VCaP (cell line): Measurements from ENCODE around the gene GLS.
A peak's percentile ranks its signal among the peaks of the same experiment; 100 is the strongest.

Experiments used
- H3K27ac ChIP-seq: fragments of 450-650 bp; 2 replicates; pipeline ENCODE4 v1.5.1; 2017
- TF ChIP-seq, protein P1 (sequence below): fragments of 450-650 bp; conservative IDR thresholded peaks from 2 replicates; pipeline ENCODE4 v1.5.1; 2017; ENCODE audit warnings: mild to moderate bottlenecking, moderate library complexity

GLS gene

GRCh38 chr2:190940454-190940853 is 59.8 kb downstream of the GLS start:
- H3K27ac ChIP-seq: no peak overlapping the region
- TF ChIP-seq, protein P1, sequence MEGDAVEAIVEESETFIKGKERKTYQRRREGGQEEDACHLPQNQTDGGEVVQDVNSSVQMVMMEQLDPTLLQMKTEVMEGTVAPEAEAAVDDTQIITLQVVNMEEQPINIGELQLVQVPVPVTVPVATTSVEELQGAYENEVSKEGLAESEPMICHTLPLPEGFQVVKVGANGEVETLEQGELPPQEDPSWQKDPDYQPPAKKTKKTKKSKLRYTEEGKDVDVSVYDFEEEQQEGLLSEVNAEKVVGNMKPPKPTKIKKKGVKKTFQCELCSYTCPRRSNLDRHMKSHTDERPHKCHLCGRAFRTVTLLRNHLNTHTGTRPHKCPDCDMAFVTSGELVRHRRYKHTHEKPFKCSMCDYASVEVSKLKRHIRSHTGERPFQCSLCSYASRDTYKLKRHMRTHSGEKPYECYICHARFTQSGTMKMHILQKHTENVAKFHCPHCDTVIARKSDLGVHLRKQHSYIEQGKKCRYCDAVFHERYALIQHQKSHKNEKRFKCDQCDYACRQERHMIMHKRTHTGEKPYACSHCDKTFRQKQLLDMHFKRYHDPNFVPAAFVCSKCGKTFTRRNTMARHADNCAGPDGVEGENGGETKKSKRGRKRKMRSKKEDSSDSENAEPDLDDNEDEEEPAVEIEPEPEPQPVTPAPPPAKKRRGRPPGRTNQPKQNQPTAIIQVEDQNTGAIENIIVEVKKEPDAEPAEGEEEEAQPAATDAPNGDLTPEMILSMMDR: no peak

DNA sequence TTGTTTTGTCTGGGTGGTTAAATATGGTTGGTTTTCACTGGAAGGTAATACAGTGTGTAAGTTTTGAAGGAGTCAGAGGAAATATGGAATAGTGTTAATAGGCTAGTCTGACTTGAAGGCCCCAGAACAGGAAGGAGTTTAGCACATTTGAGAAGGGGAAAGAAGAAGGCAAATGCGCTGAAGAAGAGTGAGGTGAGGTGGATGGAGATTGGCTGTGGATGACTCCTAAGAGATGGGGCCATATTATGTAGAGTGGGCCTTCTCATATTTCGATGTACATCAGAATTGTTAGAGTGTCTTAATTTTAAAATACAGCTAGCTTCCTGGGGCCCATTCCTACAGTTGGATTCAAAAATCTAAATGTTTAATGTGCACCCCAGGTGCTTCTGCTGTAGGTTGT is 61.0 kb downstream of the GLS start:
- H3K27ac ChIP-seq: no peak overlapping the region

DNA sequence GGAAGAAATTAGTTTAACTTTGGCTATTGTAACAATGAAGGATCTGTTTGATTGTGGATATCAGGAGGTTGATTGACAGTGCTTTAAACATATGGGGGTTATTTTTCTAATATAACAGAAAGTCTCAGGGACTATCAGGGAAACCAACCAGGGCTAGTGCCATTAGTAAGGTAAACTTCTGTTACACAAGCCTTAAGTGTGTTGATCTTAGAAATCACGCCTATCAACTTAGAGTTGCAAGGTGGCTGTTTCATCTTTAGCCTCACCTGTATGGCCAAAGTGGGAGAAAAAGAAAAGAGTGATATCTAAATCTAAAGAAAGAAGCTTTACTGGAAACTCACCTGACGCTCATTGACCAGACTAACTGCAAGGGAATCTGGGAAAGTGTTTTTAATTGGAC is 62.1 kb downstream of the GLS start:
- TF ChIP-seq, protein P1: no peak
- no peak overlapping the region for H3K27ac ChIP-seq

More for the DNA sequence above, 61.0 kb downstream of the GLS start:
- TF ChIP-seq, protein P1: no peak

DNA sequence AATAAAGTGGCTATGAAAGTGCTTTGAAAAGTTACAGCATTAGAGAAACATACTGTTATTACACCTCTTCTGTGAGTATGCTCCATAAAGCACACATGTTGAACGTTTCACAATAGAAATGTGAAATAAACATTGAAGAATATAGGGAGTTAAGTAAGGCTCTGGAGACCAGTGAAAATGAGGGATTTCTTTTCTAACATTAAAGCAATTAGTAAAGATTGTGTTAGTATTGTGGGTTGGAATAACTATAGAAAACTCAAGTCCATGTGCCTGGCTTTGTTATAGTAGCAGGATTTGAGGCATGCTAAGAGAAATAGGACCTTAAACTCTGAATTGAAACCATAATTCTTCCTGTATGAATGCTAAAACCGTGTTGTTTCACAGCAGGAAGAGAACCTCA is 63.1 kb downstream of the GLS start:
- TF ChIP-seq, protein P1: no peak
- no peak overlapping the region for H3K27ac ChIP-seq

GRCh38 chr2:190947141-190947540 is 66.5 kb downstream of the GLS start:
- peak overlapping the region; percentile 53 for H3K27ac ChIP-seq
- TF ChIP-seq, protein P1: no peak

GRCh38 chr2:190947711-190948251 is 67.2 kb downstream of the GLS start:
- TF ChIP-seq, protein P1: no peak
- H3K27ac ChIP-seq: peak overlapping the region; percentile 53

DNA sequence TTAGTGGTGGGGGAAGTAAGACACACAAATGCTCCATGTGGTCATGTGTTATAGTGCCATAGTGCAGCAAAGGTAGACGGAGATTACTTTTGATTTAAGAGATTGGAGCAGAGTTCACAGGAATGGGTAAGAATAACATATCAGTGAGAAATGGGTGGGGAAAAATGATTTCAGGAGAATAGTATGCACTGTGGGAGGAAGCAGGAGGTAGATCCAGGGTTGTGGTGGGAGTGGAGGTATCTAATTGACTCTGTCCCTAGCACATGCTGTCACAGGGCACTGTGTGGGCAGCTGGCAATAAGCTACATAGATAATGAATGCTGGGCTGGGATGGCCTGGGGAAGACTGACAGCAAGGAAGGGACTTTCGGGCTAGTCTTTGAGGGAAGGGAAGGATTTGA is 68.0 kb downstream of the GLS start:
- TF ChIP-seq, protein P1: no peak
- H3K27ac ChIP-seq: peak overlapping the region; percentile 53; the same call in 1 of the 2 replicates
